Stimulated activated CD8-positive, alpha-beta memory T cell treated with anti-CD3 and anti-CD28 coated beads, Interleukin-7, amount 100 ng/mL, for 1 hour (primary cell): ENCODE data around the gene TBC1D10B.
A peak's percentile ranks its signal among the peaks of the same experiment; 100 is the strongest.
"Not testable (repeated sequence)": the region's sequence is repeated elsewhere in the genome, so short reads cannot be mapped to it uniquely, and the experiment has no call there.

Source experiments
- DNase-seq, 2 donors: peaks; one replicate each; pipeline ENCODE4 v3.0.0-alpha.2; 2020; ENCODE audit warnings: low read depth in 2 of 2

TBC1D10B gene

DNA sequence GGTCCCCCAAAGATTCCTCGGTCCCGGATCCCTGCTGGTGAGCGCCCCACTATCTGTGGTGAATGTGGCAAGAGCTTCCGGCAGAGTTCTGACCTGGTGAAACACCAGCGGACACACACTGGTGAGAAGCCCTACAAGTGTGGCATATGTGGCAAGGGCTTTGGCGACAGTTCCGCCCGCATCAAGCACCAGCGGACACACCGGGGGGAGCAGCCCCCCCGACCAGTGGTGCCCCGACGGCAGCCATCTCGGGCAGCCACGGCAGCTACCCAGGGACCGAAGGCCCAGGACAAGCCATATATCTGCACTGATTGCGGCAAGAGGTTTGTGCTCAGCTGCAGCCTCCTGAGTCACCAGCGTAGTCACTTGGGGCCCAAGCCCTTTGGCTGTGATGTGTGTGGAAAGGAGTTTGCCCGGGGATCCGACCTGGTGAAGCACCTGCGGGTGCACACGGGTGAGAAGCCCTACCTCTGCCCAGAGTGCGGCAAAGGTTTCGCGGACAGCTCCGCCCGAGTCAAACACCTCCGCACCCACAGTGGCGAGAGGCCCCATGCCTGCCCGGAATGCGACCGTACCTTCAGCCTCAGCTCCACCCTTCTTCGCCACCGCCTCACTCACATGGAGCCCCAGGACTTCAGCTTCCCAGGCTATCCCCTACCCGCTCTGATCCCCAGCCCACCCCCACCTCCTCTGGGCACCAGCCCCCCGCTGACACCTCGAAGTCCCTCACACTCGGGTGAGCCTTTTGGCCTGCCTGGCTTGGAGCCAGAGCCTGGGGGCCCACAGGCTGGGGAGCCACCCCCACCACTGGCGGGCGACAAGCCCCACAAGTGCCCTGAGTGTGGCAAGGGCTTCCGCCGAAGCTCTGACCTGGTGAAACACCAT is 27.7 kb upstream of the TBC1D10B start:
- no peak for DNase-seq

DNA sequence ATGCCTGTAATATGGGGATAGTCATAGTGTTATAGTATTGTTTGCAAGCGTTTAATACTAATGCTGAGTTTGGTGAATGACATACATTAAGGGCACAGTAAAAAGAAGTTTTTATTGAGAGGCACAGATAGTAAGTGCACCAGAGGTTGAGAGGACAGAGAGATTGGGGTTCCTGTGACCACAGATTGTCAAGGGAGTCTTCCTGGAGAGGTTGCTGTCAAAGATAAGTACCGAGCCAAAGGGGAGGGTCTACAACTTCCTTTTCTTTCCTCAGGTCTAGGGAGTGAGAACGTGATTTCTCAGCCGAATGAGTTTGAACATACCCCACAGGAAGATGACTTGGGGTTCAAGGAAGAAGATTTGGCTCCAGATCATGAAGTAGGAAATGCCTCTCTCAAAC is 26.8 kb upstream of the TBC1D10B start:
- DNase-seq: no peak

DNA sequence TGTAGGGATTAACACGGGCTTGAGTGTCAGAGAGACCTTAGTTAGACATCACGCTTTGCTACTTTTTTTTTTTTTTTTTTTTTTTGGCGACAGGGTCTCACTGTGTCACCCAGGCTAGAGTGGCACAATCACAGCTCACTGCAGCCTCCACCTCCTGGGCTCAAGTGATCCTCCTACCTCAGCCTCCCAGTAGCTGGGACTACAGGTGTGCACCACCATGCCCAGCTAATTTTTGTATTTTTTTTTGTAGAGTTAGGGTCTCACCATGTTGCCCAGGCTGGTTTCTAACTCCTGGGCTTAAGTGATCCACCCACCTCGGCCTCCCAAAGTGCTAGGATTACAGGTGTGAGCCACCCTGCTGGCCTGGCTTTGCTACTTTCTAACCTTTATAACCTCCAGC is 26.3 kb upstream of the TBC1D10B start:
- not testable (repeated sequence) for DNase-seq

DNA sequence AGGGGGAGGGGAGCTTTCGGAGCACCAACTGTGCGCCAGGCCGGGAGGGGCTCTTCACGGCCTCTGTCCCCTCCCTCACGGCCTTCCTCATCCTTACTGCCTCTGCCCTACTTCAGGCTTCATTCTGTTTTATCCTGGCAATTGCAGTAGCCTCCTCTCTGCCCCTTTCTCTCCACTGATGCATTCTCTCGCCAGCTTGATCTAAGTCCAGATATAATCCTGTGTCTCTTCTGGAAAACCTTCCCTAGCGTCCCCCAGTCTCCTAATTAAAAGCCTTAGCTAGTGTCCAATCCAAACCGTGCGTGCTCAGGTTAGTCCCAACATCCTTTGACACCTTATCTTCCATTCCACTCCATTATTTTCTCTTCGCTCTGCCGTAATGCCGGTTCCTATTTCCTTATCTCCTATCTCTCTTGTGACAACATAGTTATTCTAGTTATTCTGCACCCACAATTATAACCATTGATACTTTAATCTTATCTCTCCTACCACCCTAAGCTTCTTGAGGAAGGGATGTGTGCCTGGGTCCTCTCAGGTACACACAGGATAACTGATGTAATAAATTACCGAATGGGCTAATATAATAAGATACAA is 25.8 kb upstream of the TBC1D10B start:
- no peak for DNase-seq

DNA sequence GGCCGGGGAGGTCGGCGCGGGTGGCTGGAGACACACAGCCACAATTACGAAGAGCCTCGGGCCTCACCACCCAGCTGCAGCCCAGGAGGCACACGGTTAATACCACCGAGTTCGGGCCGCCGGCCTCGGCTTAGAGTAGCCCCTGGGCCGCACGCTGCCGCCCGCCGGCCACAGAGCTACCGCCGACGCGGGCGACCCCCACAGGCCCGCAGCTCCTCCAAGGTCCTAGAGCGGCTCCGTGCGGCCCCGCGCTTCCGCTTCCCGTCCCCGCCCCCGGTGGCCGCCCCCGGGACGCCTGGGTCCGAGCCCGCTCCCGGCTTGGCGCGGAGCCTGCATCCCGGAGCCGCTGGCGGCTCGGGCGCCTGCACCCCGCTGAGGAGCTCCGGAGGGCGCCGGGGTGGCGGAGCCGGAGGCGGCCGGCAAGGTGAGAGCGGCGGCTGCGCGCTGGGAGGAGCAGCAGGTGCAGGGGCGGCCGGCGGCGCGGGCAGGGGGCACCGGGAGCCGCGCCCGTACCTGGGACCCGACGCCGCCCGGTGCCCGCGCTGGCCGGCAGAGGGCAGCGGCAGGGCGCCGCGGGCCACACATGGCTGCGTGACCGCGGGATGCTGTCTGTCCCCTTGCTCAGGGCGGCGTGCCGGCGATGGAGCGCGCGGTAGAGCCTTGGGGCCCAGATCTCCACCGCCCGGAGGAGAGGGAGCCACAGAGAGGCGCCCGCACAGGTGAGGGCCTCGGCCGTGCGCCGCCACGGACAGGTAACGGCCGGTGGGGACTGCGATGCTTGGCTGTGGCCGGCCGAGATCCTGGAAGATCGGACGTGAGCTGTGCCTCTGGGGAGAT is 25.1 kb upstream of the TBC1D10B start, which contains the start of gene ZNF48:
Gene ZNF48 (plus strand): TSS at position 266 of the 837 bp plus-strand sequence. CDS start 375 bp downstream, at position 641.
- no peak for DNase-seq

DNA sequence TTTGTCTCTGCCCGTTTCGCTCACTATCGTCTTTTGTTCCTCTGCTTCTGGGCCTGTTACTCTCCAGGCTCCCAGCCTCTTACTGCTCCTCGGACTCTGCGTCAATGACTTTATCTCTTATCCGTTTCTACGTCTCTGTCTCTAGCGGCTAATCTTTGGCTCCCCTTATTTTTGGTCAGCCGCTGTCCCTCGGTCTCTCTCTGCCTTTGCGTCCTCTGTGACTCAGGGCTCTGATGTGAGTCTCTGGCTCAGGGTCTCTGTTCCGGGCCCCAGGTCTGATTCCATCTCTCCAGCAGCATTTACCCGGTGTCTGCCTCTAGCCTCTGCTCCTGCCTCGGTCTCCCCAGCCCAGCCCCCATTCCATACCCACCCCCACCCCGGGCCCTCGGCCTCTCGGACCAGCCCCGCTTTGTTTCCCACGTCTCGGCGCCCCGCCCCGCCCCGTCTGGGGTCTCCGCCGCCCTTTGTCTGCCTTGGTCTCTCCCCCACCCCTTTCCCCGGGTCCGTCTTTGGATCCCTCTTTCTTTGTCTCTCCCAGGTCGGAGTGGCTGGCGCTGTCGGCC is 24.4 kb upstream of the TBC1D10B start:
- no peak for DNase-seq

DNA sequence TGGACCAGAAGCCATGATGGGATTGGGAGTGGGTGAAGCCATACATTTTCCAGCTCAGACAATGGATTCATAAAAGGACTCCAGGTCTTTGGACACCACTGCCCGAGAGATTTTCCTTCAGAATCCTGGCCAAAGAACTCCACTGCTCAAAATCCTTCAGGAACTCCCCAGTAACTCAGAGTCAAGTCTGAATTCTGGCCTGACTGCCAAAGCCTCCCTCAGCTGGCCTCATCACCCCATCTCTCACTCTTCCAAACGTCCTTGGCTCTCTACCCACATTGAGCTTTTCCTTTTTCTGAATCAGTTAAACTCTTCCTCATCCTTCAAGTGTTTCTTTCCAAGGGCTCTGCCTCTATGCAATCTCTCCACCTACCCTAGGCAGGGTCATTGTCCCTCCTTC is 13.2 kb upstream of the TBC1D10B start:
- DNase-seq: no peak

DNA sequence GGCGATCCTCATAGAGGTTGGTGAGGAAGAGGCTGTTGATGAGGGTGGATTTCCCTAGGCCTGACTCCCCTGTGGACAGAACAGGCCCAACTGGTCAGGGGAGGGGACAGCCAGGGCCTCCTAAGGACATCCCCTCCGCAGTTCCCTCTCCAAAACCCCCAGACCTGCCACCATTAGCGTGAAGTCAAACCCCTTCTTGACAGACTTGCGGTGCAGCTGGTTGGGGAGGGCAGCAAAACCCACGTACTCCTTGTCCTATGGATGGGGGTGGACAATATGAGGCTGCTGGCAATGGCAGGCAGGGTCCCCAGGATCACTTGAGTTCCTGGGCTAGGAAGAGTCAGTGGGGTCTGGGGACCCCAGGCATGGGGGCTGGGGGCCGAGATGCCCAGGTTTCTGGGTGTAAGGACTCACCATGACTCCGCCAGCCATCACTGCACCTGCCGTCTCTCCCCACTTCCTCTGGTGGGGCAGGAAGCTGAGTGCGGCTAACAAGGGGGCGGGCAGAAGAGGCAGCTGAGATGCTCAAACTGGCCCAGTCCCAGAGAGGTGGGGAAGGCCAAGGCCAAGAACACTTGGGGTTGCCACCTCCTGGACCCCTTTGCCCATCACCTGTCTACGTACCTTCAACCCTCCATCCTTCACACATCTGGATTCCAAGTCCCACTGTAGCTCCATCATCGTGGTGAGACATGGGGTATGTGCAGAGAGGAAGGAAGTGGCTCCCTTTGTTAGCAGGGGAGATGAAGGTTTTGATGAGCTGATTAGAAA is 12.0 kb upstream of the TBC1D10B start, which contains the start of gene SEPTIN1:
Gene SEPTIN1 (minus strand): TSS at position 451 of the 771 bp plus-strand sequence. CDS start 19 bp downstream, at position 432.
- DNase-seq: peak; percentile 51 to 55

DNA sequence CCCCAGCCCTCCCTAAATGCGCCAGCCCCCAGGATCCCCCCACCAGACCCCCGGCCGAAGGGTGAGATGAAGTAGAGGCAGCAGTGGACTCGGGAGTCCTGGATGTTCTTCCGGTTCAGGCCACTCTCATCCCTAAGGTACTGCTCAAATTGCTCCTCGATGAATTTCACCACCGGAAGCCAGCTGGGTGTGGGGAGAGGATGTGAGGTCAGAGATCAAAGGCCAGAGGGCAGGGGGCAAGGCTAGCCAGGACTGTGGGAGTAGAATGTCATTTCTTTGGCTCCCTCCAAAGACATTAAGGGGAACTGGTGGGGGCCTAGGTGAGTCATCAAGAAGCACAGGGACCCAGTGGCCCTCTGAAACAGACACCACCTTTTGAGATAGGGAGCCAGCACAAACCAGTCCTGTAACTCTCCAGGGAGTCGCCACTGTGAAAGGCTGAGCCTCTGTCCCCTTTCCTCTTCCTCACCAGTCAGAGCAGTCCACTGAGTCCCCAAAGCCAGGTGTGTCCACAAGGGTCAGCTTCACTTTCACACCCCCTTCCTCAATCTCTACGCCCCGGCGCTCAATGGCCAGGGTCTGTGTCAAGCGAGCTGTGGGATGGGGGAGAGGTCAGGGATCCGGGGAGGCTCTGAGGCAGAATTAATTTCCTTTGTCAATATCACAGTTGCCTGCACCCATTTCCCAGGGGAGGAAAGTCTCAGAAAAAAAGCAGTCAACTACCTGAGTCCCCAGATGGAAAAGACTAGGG is 11.2 kb upstream of the TBC1D10B start:
- DNase-seq: no peak

DNA sequence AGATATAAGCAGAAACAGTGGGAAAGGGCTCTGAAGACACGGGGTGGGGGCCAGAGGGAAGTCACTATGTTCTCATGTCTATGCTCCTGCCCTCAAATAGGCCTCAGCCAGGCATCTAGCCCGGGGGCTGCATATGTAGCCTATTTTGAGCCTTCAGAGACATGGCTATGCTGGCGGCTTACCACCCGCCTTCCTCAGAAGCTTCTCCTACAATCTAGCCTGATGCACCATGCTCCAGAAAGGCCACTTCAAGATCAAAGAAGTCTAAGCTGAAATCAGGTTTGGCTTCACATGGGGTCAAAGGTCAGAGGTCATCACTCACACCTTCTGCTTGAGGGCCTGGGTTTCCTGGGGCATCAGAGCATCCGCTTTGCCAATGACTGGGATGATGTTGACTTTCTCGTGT is 10.5 kb upstream of the TBC1D10B start:
- no peak for DNase-seq

DNA sequence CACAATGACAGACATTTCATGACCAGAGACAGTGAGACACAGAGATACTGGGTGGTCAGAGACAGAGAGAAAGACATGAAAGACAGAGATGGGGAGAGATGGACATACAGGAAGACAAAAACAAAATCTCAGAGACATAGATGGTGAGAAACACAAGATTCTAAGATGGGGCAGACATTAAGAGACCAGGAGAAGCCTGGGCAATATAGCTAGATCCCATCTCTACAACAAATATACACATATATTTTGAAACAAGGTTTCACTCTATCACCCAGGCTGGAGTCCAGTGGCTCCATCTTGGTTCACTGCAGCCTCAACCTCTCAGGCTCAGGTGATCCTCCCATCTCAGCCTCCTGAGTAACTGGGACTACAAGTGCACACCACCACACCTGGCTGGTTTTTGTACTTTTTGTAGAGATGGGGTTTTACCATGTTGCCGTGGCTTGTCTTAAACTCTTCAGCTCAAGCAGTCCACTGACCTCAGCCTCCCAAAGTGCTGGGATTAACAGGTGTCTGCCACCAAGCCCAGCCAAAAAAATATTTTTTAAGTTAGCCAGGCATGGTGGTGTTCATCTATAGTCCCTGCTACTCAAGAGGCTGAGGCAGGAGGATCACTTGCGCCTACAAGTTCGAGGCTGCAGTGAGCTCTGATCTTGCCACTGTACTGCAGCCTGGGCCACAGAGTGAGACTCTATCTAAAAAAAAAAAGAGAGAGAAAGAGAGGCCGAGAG is 9.9 kb upstream of the TBC1D10B start:
- no peak for DNase-seq

DNA sequence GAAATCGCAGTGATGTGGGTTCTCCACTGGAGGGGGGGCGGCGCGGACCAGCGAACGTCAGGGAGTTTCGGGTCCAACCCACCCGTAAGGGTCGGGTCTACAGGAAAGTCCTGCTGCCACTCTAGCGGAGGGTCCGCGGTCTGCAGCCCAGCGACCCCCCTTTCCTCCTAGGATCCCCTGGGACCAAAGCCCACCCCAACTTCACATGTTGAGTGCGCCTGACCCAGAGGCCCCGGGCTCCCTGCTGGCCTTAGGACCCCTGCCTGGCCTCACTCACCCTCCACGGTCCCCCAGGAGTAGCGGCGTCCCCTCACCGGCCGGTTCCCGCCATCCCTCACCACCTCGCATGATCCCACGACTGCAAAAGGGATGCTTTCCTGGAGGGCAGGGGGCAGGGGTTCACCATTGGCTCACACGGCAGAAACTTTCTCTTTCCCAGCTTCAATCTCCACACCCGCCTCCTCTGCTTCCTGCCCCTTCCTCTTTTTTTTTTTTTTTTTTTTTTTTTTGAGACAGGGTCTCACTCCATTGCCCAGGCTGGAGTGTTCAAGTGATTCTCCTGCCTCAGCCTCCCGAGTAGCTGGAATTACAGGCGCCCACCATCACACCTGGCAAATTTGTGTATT is 9.0 kb upstream of the TBC1D10B start:
- DNase-seq: no peak

DNA sequence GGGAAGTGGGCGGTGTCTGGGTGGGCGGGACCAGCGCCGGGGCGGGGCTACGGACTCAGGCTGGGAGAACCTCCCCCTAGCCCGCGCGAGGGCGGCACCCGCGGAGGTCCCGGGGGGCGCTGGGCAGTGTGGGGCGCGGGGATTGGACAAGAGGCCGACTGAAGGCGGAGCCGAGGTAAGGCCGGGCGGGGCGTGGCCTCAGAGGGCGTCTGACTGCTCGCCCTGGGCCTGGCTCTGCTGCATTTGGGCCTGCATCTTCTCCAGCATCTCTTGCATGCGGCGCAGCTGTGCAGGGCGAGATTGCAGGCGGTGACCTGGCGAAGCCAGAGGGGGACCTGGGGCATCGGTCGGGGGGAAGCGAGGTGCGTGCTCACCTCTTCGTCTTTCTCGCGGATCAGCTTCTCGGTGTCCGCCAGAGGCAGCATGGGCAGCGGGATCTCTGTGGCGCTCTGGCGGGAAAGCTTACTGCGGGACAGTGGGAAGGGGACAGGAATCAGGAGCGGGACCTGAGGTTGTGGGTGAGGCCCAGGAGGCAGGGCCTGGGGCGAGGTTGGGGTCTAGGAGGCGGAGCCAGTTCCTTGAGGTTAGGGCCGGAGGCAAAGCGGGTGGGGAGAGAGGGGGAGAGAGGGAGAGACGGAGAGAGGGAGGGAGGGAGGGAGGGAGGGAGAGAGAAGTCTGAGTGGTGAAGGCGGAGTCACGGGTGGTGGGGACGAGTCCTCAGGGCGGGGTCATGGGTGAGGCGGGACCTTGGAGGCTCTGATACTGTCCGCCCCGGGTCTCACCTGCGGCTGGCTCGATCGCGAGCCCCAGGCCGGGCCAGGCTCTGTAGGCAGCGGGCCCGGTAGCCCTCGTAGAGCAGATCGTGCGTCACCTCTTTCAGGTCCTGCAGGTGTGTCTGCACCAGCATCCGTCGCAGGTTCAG is 8.2 kb upstream of the TBC1D10B start:
- peak; percentile 99 to 100 for DNase-seq

DNA sequence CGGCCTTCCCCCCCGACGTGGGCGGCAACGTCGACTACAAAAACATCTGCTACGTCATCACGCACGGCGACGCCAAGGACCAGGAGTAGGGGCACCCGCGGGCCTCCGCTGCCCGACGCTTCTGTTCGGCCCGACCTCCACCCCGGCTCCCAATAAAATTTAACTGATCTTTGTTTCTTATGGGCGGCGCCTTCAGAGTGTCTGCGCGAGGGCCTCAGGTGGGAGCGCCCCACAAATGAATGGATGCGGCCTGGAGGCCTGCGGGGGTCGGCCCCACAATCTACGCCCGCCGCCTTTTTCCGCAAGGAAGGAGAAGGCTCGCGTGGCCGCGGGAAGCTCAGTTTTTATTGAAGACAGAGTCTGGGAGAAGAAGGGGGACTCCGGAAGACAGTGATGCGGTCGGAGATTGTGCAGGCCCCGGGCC is 7.5 kb upstream of the TBC1D10B start:
- DNase-seq: peak; percentile 71 to 82

DNA sequence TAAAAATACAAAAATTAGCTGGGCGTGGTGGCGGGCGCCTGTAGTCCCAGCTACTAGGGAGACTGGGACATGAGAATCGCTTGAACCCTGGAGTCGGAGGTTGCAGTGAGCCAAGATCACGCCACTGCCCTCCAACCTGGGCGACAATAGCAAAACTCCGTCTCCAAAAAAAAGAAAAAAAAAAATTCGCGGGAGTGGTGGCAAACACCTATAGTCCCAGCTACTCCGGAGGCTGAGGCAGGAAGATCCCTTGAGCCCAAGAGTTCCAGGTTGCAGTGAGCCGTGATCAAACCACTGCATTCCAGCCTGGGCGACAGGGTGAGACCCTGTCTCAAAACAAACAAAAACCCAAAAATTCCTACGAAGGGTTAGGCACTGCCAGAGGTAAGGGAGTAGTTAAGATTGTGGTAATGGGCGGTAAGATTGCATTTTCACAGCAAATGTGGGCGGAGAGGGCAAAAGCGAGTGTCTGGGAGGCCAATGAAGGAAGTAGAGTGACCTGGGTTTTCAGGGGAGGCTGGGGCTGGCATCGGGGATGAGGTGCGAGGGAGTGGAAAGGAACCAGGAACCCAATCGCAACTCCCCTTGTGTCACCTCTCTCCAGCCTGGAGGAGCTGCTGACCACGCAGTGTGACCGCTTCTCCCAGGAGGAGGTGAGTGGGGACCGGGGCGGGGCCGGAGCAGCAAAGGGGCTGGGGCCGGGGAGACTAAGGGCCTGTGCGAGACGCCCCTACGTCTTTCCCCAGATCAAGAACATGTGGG is 6.9 kb upstream of the TBC1D10B start:
- no peak for DNase-seq

DNA sequence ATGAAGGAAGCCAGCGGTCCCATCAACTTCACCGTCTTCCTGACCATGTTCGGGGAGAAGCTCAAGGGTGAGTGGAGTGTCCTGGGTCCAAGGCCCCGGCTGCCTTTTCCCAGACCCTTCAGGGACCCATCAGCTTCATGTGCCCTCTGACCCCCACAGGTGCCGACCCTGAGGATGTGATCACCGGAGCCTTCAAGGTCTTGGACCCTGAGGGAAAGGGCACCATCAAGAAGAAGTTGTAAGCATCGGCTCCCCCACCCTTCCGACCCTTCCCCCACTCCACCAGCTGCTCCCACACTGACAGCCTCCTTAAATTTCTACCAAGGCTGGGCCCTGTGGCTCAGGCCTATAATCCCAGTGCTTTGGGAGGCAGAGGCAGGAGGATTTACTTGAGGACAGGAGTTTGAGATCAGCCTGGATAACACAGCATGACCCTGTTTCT is 6.2 kb upstream of the TBC1D10B start:
- no peak for DNase-seq

DNA sequence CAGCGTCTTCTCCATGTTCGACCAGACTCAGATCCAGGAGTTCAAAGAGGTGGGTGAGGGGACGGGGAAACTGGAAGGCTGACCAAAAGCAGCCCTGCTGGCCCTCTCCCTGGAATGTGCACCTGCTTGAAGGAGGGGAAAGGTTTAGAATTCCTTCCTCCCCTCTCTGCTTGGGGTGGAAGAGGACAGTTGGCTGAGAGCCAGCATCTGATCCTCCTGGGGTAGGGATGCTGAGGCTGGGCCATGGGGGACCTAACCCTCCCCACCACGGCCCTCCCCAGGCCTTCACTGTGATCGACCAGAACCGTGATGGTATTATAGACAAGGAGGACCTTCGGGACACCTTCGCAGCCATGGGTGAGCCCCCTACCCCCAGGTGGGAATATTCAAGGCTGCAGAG is 5.6 kb upstream of the TBC1D10B start:
- no peak for DNase-seq
